Measurements from ENCODE around the gene CDR2.

DNA sequence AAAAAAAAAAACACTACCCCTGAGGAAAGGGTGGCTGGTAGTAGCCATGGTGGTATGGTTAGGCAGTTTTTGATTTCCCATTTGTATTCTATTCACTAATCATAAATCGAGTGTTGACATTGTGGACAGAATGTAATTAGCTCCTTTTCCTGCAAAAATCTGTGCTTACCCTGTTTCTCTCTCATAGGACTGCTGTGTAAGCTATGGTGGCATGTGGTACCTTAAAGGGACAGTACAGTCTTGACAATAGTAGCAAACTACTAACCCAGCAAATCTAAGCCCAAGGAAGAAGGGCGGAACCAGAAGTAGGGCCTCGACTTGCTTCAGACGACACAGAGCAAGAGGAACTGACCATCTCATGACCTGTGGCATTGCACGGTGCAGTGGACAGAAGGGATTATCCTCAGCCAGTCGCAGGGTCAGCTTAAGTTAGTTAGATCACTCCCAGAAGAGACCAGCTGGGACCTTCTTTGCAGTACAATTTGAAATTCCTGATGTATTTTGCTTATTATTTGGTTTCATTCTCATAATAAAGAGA, 40.9 kb downstream of the CDR2 start:
- TF ChIP-seq POLR2A (IDR thresholded peaks at IDR 0.05) = no peak
- TF ChIP-seq, protein P1, sequence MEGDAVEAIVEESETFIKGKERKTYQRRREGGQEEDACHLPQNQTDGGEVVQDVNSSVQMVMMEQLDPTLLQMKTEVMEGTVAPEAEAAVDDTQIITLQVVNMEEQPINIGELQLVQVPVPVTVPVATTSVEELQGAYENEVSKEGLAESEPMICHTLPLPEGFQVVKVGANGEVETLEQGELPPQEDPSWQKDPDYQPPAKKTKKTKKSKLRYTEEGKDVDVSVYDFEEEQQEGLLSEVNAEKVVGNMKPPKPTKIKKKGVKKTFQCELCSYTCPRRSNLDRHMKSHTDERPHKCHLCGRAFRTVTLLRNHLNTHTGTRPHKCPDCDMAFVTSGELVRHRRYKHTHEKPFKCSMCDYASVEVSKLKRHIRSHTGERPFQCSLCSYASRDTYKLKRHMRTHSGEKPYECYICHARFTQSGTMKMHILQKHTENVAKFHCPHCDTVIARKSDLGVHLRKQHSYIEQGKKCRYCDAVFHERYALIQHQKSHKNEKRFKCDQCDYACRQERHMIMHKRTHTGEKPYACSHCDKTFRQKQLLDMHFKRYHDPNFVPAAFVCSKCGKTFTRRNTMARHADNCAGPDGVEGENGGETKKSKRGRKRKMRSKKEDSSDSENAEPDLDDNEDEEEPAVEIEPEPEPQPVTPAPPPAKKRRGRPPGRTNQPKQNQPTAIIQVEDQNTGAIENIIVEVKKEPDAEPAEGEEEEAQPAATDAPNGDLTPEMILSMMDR (IDR thresholded peaks at IDR 0.05) = no peak
